Measurements from ENCODE around the gene MAPRE2.
"Not testable (repeated sequence)": the region's sequence is repeated elsewhere in the genome, so short reads cannot be mapped to it uniquely, and the experiment has no call there.

Gene MAPRE2

DNA sequence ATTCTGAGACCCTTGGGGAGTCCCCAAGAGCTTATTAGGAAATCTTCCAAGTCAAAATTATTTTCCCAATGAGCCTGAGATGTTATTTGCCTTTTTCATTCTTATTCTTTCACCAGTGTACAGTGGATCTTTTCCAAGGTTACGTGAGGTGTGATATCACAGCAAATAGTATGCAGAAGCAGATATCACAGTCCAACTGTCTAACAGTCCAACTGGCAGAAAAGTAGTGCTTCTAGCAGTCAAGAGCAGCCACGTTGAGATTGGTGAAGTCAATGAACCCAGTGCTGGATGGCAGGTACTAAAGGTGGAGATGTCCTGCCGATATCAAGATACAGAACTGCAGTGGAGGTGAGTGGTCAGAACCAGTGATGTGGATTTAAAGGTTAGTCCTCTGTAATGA, 120.7 kb downstream of the MAPRE2 start:
- TF ChIP-seq POLR2A (IDR thresholded peaks at IDR 0.05; ENCODE audit: low read depth, low read length) = no peak
- FAIRE-seq = no peak
- DNase-seq (ENCODE audit: insufficient read length, low spot score) = no peak

GRCh38 chr18:35163014-35163539, 121.9 kb downstream of the MAPRE2 start:
- DNase-seq (ENCODE audit: insufficient read length, low spot score) = no peak

DNA sequence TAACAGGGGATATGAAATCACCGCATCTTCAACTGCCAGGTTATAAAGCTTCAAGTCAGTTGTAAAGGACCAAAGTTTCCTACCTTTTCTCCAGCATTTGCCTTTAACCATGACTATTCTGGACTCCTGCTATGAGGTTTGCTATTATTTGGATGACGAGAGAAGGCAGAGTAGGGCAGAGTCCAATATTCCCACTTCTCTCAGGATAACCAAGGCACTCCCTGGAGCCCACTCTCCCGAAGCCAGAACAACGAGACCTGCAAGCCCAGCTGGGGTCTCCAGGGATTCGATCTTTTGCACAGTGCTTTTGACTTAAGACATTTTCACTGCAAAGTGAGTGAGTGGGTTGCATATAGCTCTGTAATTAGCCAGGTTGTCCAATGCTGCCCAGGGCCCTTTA, 122.5 kb downstream of the MAPRE2 start:
- TF ChIP-seq POLR2A (IDR thresholded peaks at IDR 0.05; ENCODE audit: low read depth, low read length) = no peak
- DNase-seq (ENCODE audit: insufficient read length, low spot score) = no peak
- FAIRE-seq = no peak

More at GRCh38 chr18:35163014-35163539, 121.9 kb downstream of the MAPRE2 start:
- no peak for TF ChIP-seq POLR2A (IDR thresholded peaks at IDR 0.05; ENCODE audit: low read depth, low read length)
- FAIRE-seq = no peak

- FAIRE-seq (no peak), DNase-seq (ENCODE audit: insufficient read length, low spot score) (no peak)
- TF ChIP-seq POLR2A (IDR thresholded peaks at IDR 0.05; ENCODE audit: low read depth, low read length) = no peak
Observed at GRCh38 chr18:35164133-35164532, 122.9 kb downstream of the MAPRE2 start.

GRCh38 chr18:35167332-35167731, 126.1 kb downstream of the MAPRE2 start:
- no peak for FAIRE-seq
- DNase-seq (ENCODE audit: insufficient read length, low spot score) = no peak
- no peak for TF ChIP-seq POLR2A (IDR thresholded peaks at IDR 0.05; ENCODE audit: low read depth, low read length)

- DNase-seq (ENCODE audit: insufficient read length, low spot score) = no peak
- no peak for TF ChIP-seq POLR2A (IDR thresholded peaks at IDR 0.05; ENCODE audit: low read depth, low read length)
- FAIRE-seq = no peak
Observed at GRCh38 chr18:35167857-35168256, 126.6 kb downstream of the MAPRE2 start.

DNA sequence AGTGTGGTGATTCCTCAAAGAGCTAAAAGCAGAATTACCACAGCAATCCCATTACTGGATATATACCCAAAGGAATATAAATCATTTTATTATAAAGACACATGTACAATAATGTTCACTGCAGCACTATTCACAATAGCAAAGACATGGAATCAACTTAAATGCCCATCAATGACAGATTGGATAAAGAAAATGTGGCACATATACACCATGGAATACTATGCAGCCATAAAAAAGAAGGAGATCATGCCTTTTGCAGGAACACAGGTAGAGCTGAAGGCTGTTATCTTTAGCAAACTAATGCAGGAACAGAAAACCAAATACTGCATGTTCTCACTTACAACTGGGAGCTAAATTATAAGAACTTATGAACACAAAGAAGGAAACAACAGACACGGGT, 129.1 kb downstream of the MAPRE2 start:
- not testable (repeated sequence) for DNase-seq (ENCODE audit: insufficient read length, low spot score); FAIRE-seq

GRCh38 chr18:35171315-35171987, 130.2 kb downstream of the MAPRE2 start:
- no peak for TF ChIP-seq POLR2A (IDR thresholded peaks at IDR 0.05; ENCODE audit: low read depth, low read length)
- DNase-seq (ENCODE audit: insufficient read length, low spot score) (no peak), FAIRE-seq (no peak)

- no peak for TF ChIP-seq POLR2A (IDR thresholded peaks at IDR 0.05; ENCODE audit: low read depth, low read length)
- FAIRE-seq (no peak), DNase-seq (ENCODE audit: insufficient read length, low spot score) (no peak)
Observed at GRCh38 chr18:35172009-35172408, 130.8 kb downstream of the MAPRE2 start.

DNA sequence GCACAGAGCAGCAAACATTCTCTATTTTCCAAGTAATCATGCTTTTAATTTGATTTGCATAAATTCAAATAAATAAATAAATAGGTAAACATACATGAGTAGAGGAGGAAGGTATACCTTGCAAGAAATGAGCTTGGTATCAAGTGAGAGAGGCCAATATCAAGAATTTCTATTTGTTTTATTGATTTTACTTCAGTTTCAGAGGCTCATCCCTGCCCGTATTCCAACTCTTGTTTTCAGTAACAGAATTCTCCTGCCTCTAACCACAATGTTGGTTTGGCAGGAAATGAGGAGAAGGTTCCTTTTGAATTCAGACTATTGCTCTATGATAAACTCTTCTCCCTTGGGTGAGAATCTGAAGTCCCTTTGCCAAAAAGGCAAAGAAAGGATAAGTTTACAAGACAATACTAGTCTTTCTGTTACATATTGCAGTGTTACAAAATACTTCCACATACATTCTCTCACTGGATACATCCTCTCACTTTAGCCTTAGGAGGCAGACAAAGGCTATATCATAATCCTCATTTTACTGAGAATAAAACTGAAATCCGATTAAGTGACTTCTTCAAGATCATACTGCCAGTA, 131.3 kb downstream of the MAPRE2 start:
- no peak for TF ChIP-seq POLR2A (IDR thresholded peaks at IDR 0.05; ENCODE audit: low read depth, low read length)
- FAIRE-seq = no peak
- no peak for DNase-seq (ENCODE audit: insufficient read length, low spot score)

- DNase-seq (ENCODE audit: insufficient read length, low spot score) (no peak), FAIRE-seq (no peak)
- TF ChIP-seq POLR2A (IDR thresholded peaks at IDR 0.05; ENCODE audit: low read depth, low read length) = no peak
Observed at GRCh38 chr18:35174093-35174731, 133.0 kb downstream of the MAPRE2 start.

- no peak for FAIRE-seq
- DNase-seq (ENCODE audit: insufficient read length, low spot score) = no peak
- no peak for TF ChIP-seq POLR2A (IDR thresholded peaks at IDR 0.05; ENCODE audit: low read depth, low read length)
Observed at GRCh38 chr18:35174745-35175144, 133.5 kb downstream of the MAPRE2 start.

DNA sequence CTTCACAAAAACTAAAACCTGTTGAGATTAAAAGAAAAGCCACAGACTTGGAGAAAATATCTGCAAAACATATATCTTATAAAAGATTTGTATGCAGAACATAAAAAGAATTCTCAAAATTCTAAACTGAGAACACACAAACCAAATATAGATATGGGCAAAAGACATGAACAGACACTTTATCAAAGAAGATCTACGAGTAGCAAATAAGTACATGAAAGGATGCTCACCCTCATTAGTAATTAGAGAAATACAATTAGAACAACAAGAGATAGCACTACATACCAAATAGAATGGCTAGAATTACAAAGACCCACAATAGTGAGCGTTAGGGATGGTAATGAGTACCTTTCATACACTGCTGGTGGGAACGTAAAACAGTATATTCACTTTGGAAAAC, 135.7 kb downstream of the MAPRE2 start:
- DNase-seq (ENCODE audit: insufficient read length, low spot score) (no peak), FAIRE-seq (no peak)
- TF ChIP-seq POLR2A (IDR thresholded peaks at IDR 0.05; ENCODE audit: low read depth, low read length) = no peak

GRCh38 chr18:35178260-35178659, 137.0 kb downstream of the MAPRE2 start:
- DNase-seq (ENCODE audit: insufficient read length, low spot score) (peak; percentile 28), FAIRE-seq (peak; percentile 97)
- TF ChIP-seq POLR2A (IDR thresholded peaks at IDR 0.05; ENCODE audit: low read depth, low read length) = no peak

- DNase-seq (ENCODE audit: insufficient read length, low spot score) (no peak), FAIRE-seq (no peak)
- TF ChIP-seq POLR2A (IDR thresholded peaks at IDR 0.05; ENCODE audit: low read depth, low read length) = no peak
Observed at GRCh38 chr18:35179906-35180305, 138.7 kb downstream of the MAPRE2 start.

All from H54 (cell line).